Dermis blood vessel endothelial cell (primary cell): ENCODE measurements around the gene ASPSCR1. TPM values are rescaled to one million over a fixed set of nuclear protein-coding genes. Genes with fewer than 3 reads are reported as not detected.
A peak's percentile ranks its signal among the peaks of the same experiment; 100 is the strongest.
"Not testable (repeated sequence)": the region's sequence is repeated elsewhere in the genome, so short reads cannot be mapped to it uniquely, and the experiment has no call there.

Experiments used
- DNase-seq: peaks from one replicate; pipeline ENCODE4 v3.0.0; 2010
- total RNA-seq: library from RNA; depleted of rRNA; stranded (reverse); fragments of >200 nt; gene quantifications from 2 replicates; pipeline ENCODE4 v1.2.3, GENCODE V29; 2014

ASPSCR1 gene
- total RNA-seq, 1 donor from 2014 or later = 20.1 TPM

- DNase-seq = no peak
These were observed 15.6 kb upstream of the ASPSCR1 start for GRCh38 chr17:81961521-81962498.

- DNase-seq = no peak
These were observed 14.7 kb upstream of the ASPSCR1 start for GRCh38 chr17:81962499-81963441.

GRCh38 chr17:81964081-81964849, 13.2 kb upstream of the ASPSCR1 start:
- DNase-seq = no peak

GRCh38 chr17:81966343-81967243, 10.8 kb upstream of the ASPSCR1 start:
- DNase-seq = no peak

- no peak for DNase-seq
These were observed 10.2 kb upstream of the ASPSCR1 start for GRCh38 chr17:81967244-81967532.

- DNase-seq = no peak
These were observed 9.7 kb upstream of the ASPSCR1 start for GRCh38 chr17:81967533-81968395.

- DNase-seq = no peak
These were observed 9.1 kb upstream of the ASPSCR1 start for GRCh38 chr17:81968396-81968745.

- DNase-seq = no peak
These were observed 8.3 kb upstream of the ASPSCR1 start for GRCh38 chr17:81968850-81969812.

GRCh38 chr17:81973432-81973831, 4.0 kb upstream of the ASPSCR1 start:
- no peak for DNase-seq

- DNase-seq = peak; percentile 25
These were observed 858 bp upstream of the ASPSCR1 start for GRCh38 chr17:81976332-81977210.

GRCh38 chr17:81978524-81979298, 1.3 kb downstream of the ASPSCR1 start:
- no peak for DNase-seq

GRCh38 chr17:81980122-81980521, 2.7 kb downstream of the ASPSCR1 start:
- no peak for DNase-seq

GRCh38 chr17:81980707-81981343, 3.4 kb downstream of the ASPSCR1 start:
- no peak for DNase-seq

- DNase-seq = not testable (repeated sequence)
These were observed 4.1 kb downstream of the ASPSCR1 start for GRCh38 chr17:81981511-81981910.

GRCh38 chr17:81983011-81983638, 5.7 kb downstream of the ASPSCR1 start:
- no peak for DNase-seq

- no peak for DNase-seq
These were observed 6.4 kb downstream of the ASPSCR1 start for GRCh38 chr17:81983639-81984373.
